ENCODE data around the gene FAM111A.

FAM111A gene

GRCh38 chr11:59192446-59193020 lies 49.9 kb downstream of the FAM111A start:
- Histone ChIP-seq H3K4me1 (peaks cover 0 to 3% (median under 1%) of the 10 kb centered on the region in 4 donors), H3K36me3 (peaks cover 0 to 42% (median 0%) of the 10 kb centered on the region in 3 donors), H3K27me3 (no peaks in the 10 kb centered on the region), H3K9me3 (no peaks in the 10 kb centered on the region), H3K4me3 (no peak overlapping the region), H3K27ac (no peak overlapping the region)
- no peak for DNase-seq
- no peak for TF ChIP-seq CTCF (IDR thresholded peaks at IDR 0.05)
- intact Hi-C loops (cut with DNase I; ENCODE audit: low total_unique reads): no loop called here

- no peak overlapping the region for H3K27ac ChIP-seq
- H3K4me1 ChIP-seq: peaks cover 0 to 13% (median 11%) of the 10 kb centered on the region in 4 donors
- H3K36me3 ChIP-seq: peaks cover 0 to 42% (median 0%) of the 10 kb centered on the region in 3 donors
- TF ChIP-seq CTCF (IDR thresholded peaks at IDR 0.05): no peak
- intact Hi-C loops (cut with DNase I; ENCODE audit: low total_unique reads): no loop called here
- H3K4me3 ChIP-seq: no peak overlapping the region
- no peak for DNase-seq
- no peaks in the 10 kb centered on the region for H3K9me3 ChIP-seq
- no peaks in the 10 kb centered on the region for H3K27me3 ChIP-seq
Measured at GRCh38 chr11:59193587-59194130, 51.0 kb downstream of the FAM111A start.

DNA sequence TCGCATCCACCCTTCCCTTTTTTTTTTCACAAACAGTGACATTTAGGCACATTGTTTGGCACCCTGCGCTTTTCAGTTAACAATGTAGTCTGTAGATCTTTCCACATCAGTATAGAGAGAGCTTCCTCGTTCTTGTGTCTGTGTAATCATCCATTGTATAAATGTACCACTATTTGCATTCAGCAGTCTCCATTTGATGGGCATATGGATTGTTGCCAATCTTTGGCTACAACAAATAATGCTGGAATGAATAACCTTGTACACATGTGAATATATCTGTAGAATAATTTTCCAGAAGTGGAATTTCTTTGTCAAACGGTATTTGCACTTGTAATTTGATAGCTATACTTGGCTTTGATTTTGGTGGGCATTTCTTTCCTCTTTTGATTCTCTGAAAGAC lies 52.9 kb downstream of the FAM111A start:
- no peak for DNase-seq
- H3K4me1 ChIP-seq: peaks cover 0 to 33% (median 25%) of the 10 kb centered on the region in 4 donors
- TF ChIP-seq CTCF (IDR thresholded peaks at IDR 0.05): no peak
- H3K9me3 ChIP-seq: no peaks in the 10 kb centered on the region
- no peak overlapping the region for H3K27ac ChIP-seq
- peaks cover 0 to 32% (median 0%) of the 10 kb centered on the region in 3 donors for H3K36me3 ChIP-seq
- no peaks in the 10 kb centered on the region for H3K27me3 ChIP-seq
- no peak overlapping the region for H3K4me3 ChIP-seq
- intact Hi-C loops (cut with DNase I; ENCODE audit: low total_unique reads): no loop called here

- DNase-seq: no peak
- Histone ChIP-seq H3K36me3 (peaks cover 0 to 21% (median 0%) of the 10 kb centered on the region in 3 donors), H3K4me1 (peaks cover 0 to 41% (median 31%) of the 10 kb centered on the region in 4 donors), H3K9me3 (no peaks in the 10 kb centered on the region), H3K27ac (no peak overlapping the region), H3K4me3 (no peak overlapping the region), H3K27me3 (no peaks in the 10 kb centered on the region)
- intact Hi-C loops (cut with DNase I; ENCODE audit: low total_unique reads): no loop called here
- no peak for TF ChIP-seq CTCF (IDR thresholded peaks at IDR 0.05)
Measured at GRCh38 chr11:59196777-59197176, 54.1 kb downstream of the FAM111A start.

GRCh38 chr11:59197991-59198390 lies 55.3 kb downstream of the FAM111A start:
- peaks cover 0 to 41% (median 31%) of the 10 kb centered on the region in 4 donors for H3K4me1 ChIP-seq
- peak overlapping the region in 1 of 2 donors; percentile 21 for H3K27ac ChIP-seq
- peak; percentile 68 to 94 for DNase-seq
- intact Hi-C loops (cut with DNase I; ENCODE audit: low total_unique reads): no loop called here
- H3K36me3 ChIP-seq: peaks cover 0 to 8% (median 0%) of the 10 kb centered on the region in 3 donors
- H3K4me3 ChIP-seq: no peak overlapping the region
- no peaks in the 10 kb centered on the region for H3K27me3 ChIP-seq
- no peaks in the 10 kb centered on the region for H3K9me3 ChIP-seq
- TF ChIP-seq CTCF (IDR thresholded peaks at IDR 0.05): no peak

All from tibial artery (tissue), 4 donors.